ENCODE data around the gene NPHP4.

GRCh38 chr1:6011946-6012258 is 19.7 kb upstream of the NPHP4 start:
- TF ChIP-seq IKZF1 (conservative IDR thresholded peaks at IDR 0.05) (no peak), MYC (IDR thresholded peaks at IDR 0.05; ENCODE audit: insufficient read depth, insufficient read length, insufficient replicate concordance, low read length, severe bottlenecking) (no peak), CTCF (IDR thresholded peaks at IDR 0.05 in 2 of 3, conservative IDR thresholded peaks at IDR 0.05 in 1 of 3; ENCODE audit: control insufficient read depth in 2 of 3, extremely low read depth in 1 of 3, insufficient read depth in 1 of 3, low read depth in 3 of 3, low read length in 3 of 3) (no peak), CREB1 (IDR thresholded peaks at IDR 0.05; ENCODE audit: low read depth) (no peak), ZZZ3 (IDR thresholded peaks at IDR 0.05; ENCODE audit: control insufficient read depth, insufficient read length, low read depth) (no peak), EZH2 (IDR thresholded peaks at IDR 0.05; ENCODE audit: borderline replicate concordance, control insufficient read depth, low read depth, low read length) (no peak), KDM1A (IDR thresholded peaks at IDR 0.05; ENCODE audit: borderline replicate concordance) (no peak), CEBPB (IDR thresholded peaks at IDR 0.05; ENCODE audit: borderline replicate concordance in 1 of 2, low read depth in 2 of 2, low read length in 2 of 2) (no peak)

All from GM12878 (cell line).